ENCODE measurements around the gene H19. TPM values are rescaled to one million over a fixed set of nuclear protein-coding genes. Genes with fewer than 3 reads are reported as not detected.
A peak's percentile ranks its signal among the peaks of the same experiment; 100 is the strongest.

The H19 gene
- total RNA-seq, 2 experiments from 2014 or later, result not detected

GRCh38 chr11:1994121-1994520, 3.5 kb downstream of the H19 start:
- Histone ChIP-seq H3K4me3 (ENCODE audit: low read length) (no peak overlapping the region), H3K27ac (ENCODE audit: low read depth in 1 of 2, low read length in 2 of 2) (no peak overlapping the region), H3K4me1 (ENCODE audit: insufficient read depth, low read length) (no peaks in the 10 kb centered on the region), H3K27me3 (ENCODE audit: control insufficient read depth in 1 of 2, insufficient read depth in 2 of 2, low read length in 2 of 2) (no peaks in the 10 kb centered on the region), H3K36me3 (ENCODE audit: insufficient read depth, low read length) (no peaks in the 10 kb centered on the region), H3K9me3 (ENCODE audit: control insufficient read depth in 1 of 2, insufficient read depth in 1 of 2, low read length in 2 of 2) (no peaks in the 10 kb centered on the region)
- H3K27me3 Mint-ChIP-seq, result no peaks in the 10 kb centered on the region
- no peak overlapping the region for H3K4me3 Mint-ChIP-seq
- no peaks in the 10 kb centered on the region for H3K4me1 Mint-ChIP-seq (ENCODE audit: low read depth)
- H3K9me3 Mint-ChIP-seq, result no peaks in the 10 kb centered on the region
- ATAC-seq (ENCODE audit: poor library complexity) (no peak), DNase-seq (no peak)
- ChIA-PET CTCF (no interaction called here), POLR2A (no interaction called here)
- TF ChIP-seq CTCF (IDR thresholded peaks at IDR 0.05), result no peak
- H3K27ac Mint-ChIP-seq, result no peak overlapping the region
- no peaks in the 10 kb centered on the region for H3K36me3 Mint-ChIP-seq (ENCODE audit: low read depth)
- intact Hi-C loops (cut with DNase I, micrococcal nuclease), result no loop called here

- H3K9me3 Mint-ChIP-seq, result no peaks in the 10 kb centered on the region
- peak in 1 of 14 experiments; percentile 0 for DNase-seq
- H3K36me3 ChIP-seq (ENCODE audit: insufficient read depth, low read length), result no peaks in the 10 kb centered on the region
- no peaks in the 10 kb centered on the region for H3K4me1 Mint-ChIP-seq (ENCODE audit: low read depth)
- ATAC-seq (ENCODE audit: poor library complexity), result no peak
- no peak overlapping the region for H3K4me3 Mint-ChIP-seq
- H3K36me3 Mint-ChIP-seq (ENCODE audit: low read depth), result no peaks in the 10 kb centered on the region
- CTCF ChIA-PET, result no interaction called here
- H3K4me3 ChIP-seq (ENCODE audit: low read length), result no peak overlapping the region
- no peaks in the 10 kb centered on the region for H3K27me3 ChIP-seq (ENCODE audit: control insufficient read depth in 1 of 2, insufficient read depth in 2 of 2, low read length in 2 of 2)
- no peaks in the 10 kb centered on the region for H3K4me1 ChIP-seq (ENCODE audit: insufficient read depth, low read length)
- TF ChIP-seq CTCF (IDR thresholded peaks at IDR 0.05), result no peak
- no peak overlapping the region for H3K27ac Mint-ChIP-seq
- H3K27me3 Mint-ChIP-seq, result no peaks in the 10 kb centered on the region
- no peak overlapping the region for H3K27ac ChIP-seq (ENCODE audit: low read depth in 1 of 2, low read length in 2 of 2)
- intact Hi-C loops (cut with DNase I, micrococcal nuclease), result no loop called here
- H3K9me3 ChIP-seq (ENCODE audit: control insufficient read depth in 1 of 2, insufficient read depth in 1 of 2, low read length in 2 of 2), result no peaks in the 10 kb centered on the region
- POLR2A ChIA-PET, result no interaction called here
These were observed 5.5 kb downstream of the H19 start for GRCh38 chr11:1992111-1992510.

- no peaks in the 10 kb centered on the region for H3K36me3 ChIP-seq (ENCODE audit: insufficient read depth, low read length)
- no peaks in the 10 kb centered on the region for H3K9me3 Mint-ChIP-seq
- no peaks in the 10 kb centered on the region for H3K4me1 ChIP-seq (ENCODE audit: insufficient read depth, low read length)
- H3K9me3 ChIP-seq (ENCODE audit: control insufficient read depth in 1 of 2, insufficient read depth in 1 of 2, low read length in 2 of 2), result no peaks in the 10 kb centered on the region
- intact Hi-C loops (cut with DNase I, micrococcal nuclease), result no loop called here
- no peak for TF ChIP-seq CTCF (IDR thresholded peaks at IDR 0.05)
- H3K27me3 ChIP-seq (ENCODE audit: control insufficient read depth in 1 of 2, insufficient read depth in 2 of 2, low read length in 2 of 2), result no peaks in the 10 kb centered on the region
- H3K4me3 ChIP-seq (ENCODE audit: low read length), result no peak overlapping the region
- no peak overlapping the region for H3K4me3 Mint-ChIP-seq
- H3K27ac Mint-ChIP-seq, result no peak overlapping the region
- no peaks in the 10 kb centered on the region for H3K4me1 Mint-ChIP-seq (ENCODE audit: low read depth)
- ATAC-seq (ENCODE audit: poor library complexity) (no peak), DNase-seq (no peak)
- no peak overlapping the region for H3K27ac ChIP-seq (ENCODE audit: low read depth in 1 of 2, low read length in 2 of 2)
- no peaks in the 10 kb centered on the region for H3K36me3 Mint-ChIP-seq (ENCODE audit: low read depth)
- ChIA-PET POLR2A (no interaction called here), CTCF (no interaction called here)
- H3K27me3 Mint-ChIP-seq, result no peaks in the 10 kb centered on the region
These were observed 6.6 kb downstream of the H19 start for GRCh38 chr11:1990872-1991578.

Data from CD4-positive, alpha-beta T cell (primary cell).